GM23338 (cell line): ENCODE measurements around the gene ZSCAN5A.

ENCODE experiments used
- CREB1 ChIP-seq: fragments of 250-450 bp; sonication (Bioruptor Pico); IDR thresholded peaks from 2 replicates; pipeline ENCODE4 v1.5.0; 2020; ENCODE audit warnings: low read depth, mild to moderate bottlenecking, moderate library complexity
- CTCF ChIP-seq, 2 experiments: fragments of 200-600 bp in 1 of 2; sonication (generic) in 1 of 2; conservative IDR thresholded peaks; 2 replicates each; pipeline versions ENCODE4 v1.5.1 to v1.6.1; 2016 to 2017; ENCODE audit warnings: antibody characterized with exemption in 2 of 2, low read depth in 2 of 2, mild to moderate bottlenecking in 2 of 2, moderate library complexity in 1 of 2
- ETS1 ChIP-seq: IDR thresholded peaks from 2 replicates; pipeline ENCODE4 v1.6.1; 2016; ENCODE audit warnings: antibody characterized with exemption
- EZH2 ChIP-seq: fragments of 200-600 bp; sonication (generic); IDR thresholded peaks from one replicate; pipeline ENCODE4 v1.8.0; 2017; ENCODE audit warnings: antibody characterized with exemption, mild to moderate bottlenecking, low read depth; ENCODE audit not compliant: unreplicated experiment
- EZH2phosphoT487 ChIP-seq: fragments of 200-600 bp; sonication (generic); IDR thresholded peaks from one replicate; pipeline ENCODE4 v1.8.1; 2018; ENCODE audit warnings: antibody characterized with exemption; ENCODE audit not compliant: unreplicated experiment
- JUNB ChIP-seq: IDR thresholded peaks from one replicate; pipeline ENCODE4 v1.6.1; 2016; ENCODE audit warnings: antibody characterized with exemption; ENCODE audit not compliant: unreplicated experiment
- NANOG ChIP-seq: IDR thresholded peaks from 2 replicates; pipeline ENCODE4 v1.6.1; 2016; ENCODE audit warnings: antibody characterized with exemption, borderline replicate concordance
- POLR2AphosphoS5 ChIP-seq: IDR thresholded peaks from 2 replicates; pipeline ENCODE4 v1.6.1; 2016; ENCODE audit warnings: antibody characterized with exemption, low read depth
- REST ChIP-seq: IDR thresholded peaks from one replicate; pipeline ENCODE4 v1.6.1; 2018; ENCODE audit warnings: antibody characterized with exemption; ENCODE audit not compliant: unreplicated experiment
- STAT1 ChIP-seq: IDR thresholded peaks from one replicate; pipeline ENCODE4 v1.6.1; 2016; ENCODE audit warnings: antibody characterized with exemption; ENCODE audit not compliant: unreplicated experiment
- ZNF114 ChIP-seq: fragments of 250-450 bp; sonication (Bioruptor Pico); IDR thresholded peaks from 2 replicates; pipeline ENCODE4 v1.5.0; 2020; ENCODE audit warnings: mild to moderate bottlenecking, moderate library complexity

GRCh38 chr19:56266051-56266450 is 48.6 kb downstream of the ZSCAN5A start:
- TF ChIP-seq EZH2 (no peak), CTCF (conservative IDR thresholded peaks at IDR 0.05; ENCODE audit: low read depth in 2 of 2) (no peak), POLR2AphosphoS5 (no peak), ZNF114 (CRISPR knock-in tag) (no peak), EZH2phosphoT487 (no peak), STAT1 (no peak), REST (no peak), JUNB (no peak), CREB1 (CRISPR knock-in tag) (no peak), ETS1 (no peak), NANOG (no peak)
